Mesenchymal stem cell (in vitro differentiated cells and primary cell): ENCODE data around the gene SLC27A3.

Experiments
- DNase-seq: peaks from one replicate; pipeline ENCODE4 v3.0.0-alpha.2; 2013
- H2AFZ ChIP-seq: one replicate; pipeline ENCODE4 v1.6.1; 2013; ENCODE audit warnings: low read depth, mild to moderate bottlenecking, control low read depth, inconsistent platforms, low read length, moderate library complexity
- H2AK5ac ChIP-seq: 2 replicates; pipeline ENCODE4 v1.6.1; 2013; ENCODE audit warnings: low read length, moderate library complexity, mild to moderate bottlenecking, inconsistent platforms; ENCODE audit not compliant: severe bottlenecking
- H2BK120ac ChIP-seq: one replicate; pipeline ENCODE4 v1.6.1; 2013; ENCODE audit warnings: low read depth, mild to moderate bottlenecking, inconsistent platforms, low read length, moderate library complexity
- H2BK12ac ChIP-seq, 2 experiments: one replicate each; pipeline ENCODE4 v1.6.1; 2013; ENCODE audit warnings: inconsistent platforms in 2 of 2, low read length in 2 of 2, mild to moderate bottlenecking in 2 of 2, moderate library complexity in 2 of 2, control low read depth in 1 of 2
- H2BK15ac ChIP-seq: one replicate; pipeline ENCODE4 v1.6.1; 2013; ENCODE audit warnings: mild to moderate bottlenecking, low read depth, inconsistent platforms; ENCODE audit not compliant: poor library complexity, severe bottlenecking
- H2BK5ac ChIP-seq: 2 replicates; pipeline ENCODE4 v1.6.1; 2013; ENCODE audit warnings: low read depth, mild to moderate bottlenecking, low read length, control low read depth, inconsistent platforms; ENCODE audit not compliant: poor library complexity, severe bottlenecking
- H3K14ac ChIP-seq, 2 experiments: one replicate each; pipeline ENCODE4 v1.6.1; 2013; ENCODE audit warnings: inconsistent platforms in 2 of 2, low read length in 2 of 2, control low read depth in 1 of 2, mild to moderate bottlenecking in 1 of 2, moderate library complexity in 1 of 2
- H3K18ac ChIP-seq, 2 experiments: one replicate each; pipeline ENCODE4 v1.6.1; 2013; ENCODE audit warnings: inconsistent platforms in 2 of 2, low read length in 2 of 2, control low read depth in 1 of 2, low read depth in 1 of 2, mild to moderate bottlenecking in 1 of 2
- H3K23ac ChIP-seq, 2 experiments: one replicate each; pipeline ENCODE4 v1.6.1; 2013; ENCODE audit warnings: inconsistent platforms in 2 of 2, low read length in 2 of 2, mild to moderate bottlenecking in 2 of 2, moderate library complexity in 2 of 2, control low read depth in 1 of 2
- H3K27ac ChIP-seq: 2 replicates; pipeline ENCODE4 v1.5.1; 2013; ENCODE audit warnings: mild to moderate bottlenecking, moderate library complexity, low read length, control low read depth, inconsistent platforms; ENCODE audit not compliant: poor library complexity, severe bottlenecking
- H3K27me3 ChIP-seq, 2 experiments: 2 replicates each; pipeline versions ENCODE4 v1.6.1 to v1.7.0; 2013; ENCODE audit warnings: low read length in 2 of 2, mild to moderate bottlenecking in 2 of 2, moderate library complexity in 2 of 2, control low read depth in 1 of 2, inconsistent platforms in 1 of 2; ENCODE audit not compliant: control insufficient read depth in 1 of 2, insufficient read depth in 1 of 2
- H3K36me3 ChIP-seq, 2 experiments: 2 replicates each; pipeline versions ENCODE4 v1.6.1 to v1.7.0; 2013; ENCODE audit warnings: low read length in 2 of 2, control low read depth in 1 of 2, inconsistent platforms in 1 of 2, low read depth in 1 of 2, mild to moderate bottlenecking in 1 of 2; ENCODE audit not compliant: insufficient read depth in 2 of 2, control insufficient read depth in 1 of 2
- H3K4ac ChIP-seq, 2 experiments: one replicate each; pipeline ENCODE4 v1.6.1; 2013; ENCODE audit warnings: inconsistent platforms in 2 of 2, low read length in 2 of 2, mild to moderate bottlenecking in 2 of 2, moderate library complexity in 2 of 2, control low read depth in 1 of 2, low read depth in 1 of 2
- H3K4me1 ChIP-seq: 2 replicates; pipeline ENCODE4 v1.6.1; 2013; ENCODE audit warnings: low read depth, low read length, control low read depth; ENCODE audit not compliant: control insufficient read depth, insufficient read depth
- H3K4me2 ChIP-seq: 2 replicates; pipeline ENCODE4 v1.6.1; 2013; ENCODE audit warnings: low read length, mild to moderate bottlenecking, inconsistent platforms; ENCODE audit not compliant: poor library complexity, severe bottlenecking
- H3K4me3 ChIP-seq, 2 experiments: 2 replicates each; pipeline versions ENCODE4 v1.5.1 to v1.7.0; 2013; ENCODE audit warnings: low read length in 2 of 2, mild to moderate bottlenecking in 2 of 2, control low read depth in 1 of 2, low read depth in 1 of 2; ENCODE audit not compliant: insufficient read depth in 1 of 2
- H3K79me1 ChIP-seq: replicated peaks from 2 replicates; pipeline ENCODE4 v1.6.1; 2013; ENCODE audit warnings: mild to moderate bottlenecking, control low read depth, low read length, inconsistent platforms; ENCODE audit not compliant: poor library complexity, severe bottlenecking
- H3K9ac ChIP-seq: 2 replicates; pipeline ENCODE4 v1.7.0; 2013; ENCODE audit warnings: mild to moderate bottlenecking, low read length, moderate library complexity
- H3K9me3 ChIP-seq: 2 replicates; pipeline ENCODE4 v1.7.0; 2013; ENCODE audit warnings: mild to moderate bottlenecking, low read length; ENCODE audit not compliant: control insufficient read depth
- H4K8ac ChIP-seq: one replicate; pipeline ENCODE4 v1.6.1; 2013; ENCODE audit warnings: inconsistent platforms, mild to moderate bottlenecking, low read length, moderate library complexity
- H4K91ac ChIP-seq: one replicate; pipeline ENCODE4 v1.6.1; 2013; ENCODE audit warnings: mild to moderate bottlenecking, low read length, inconsistent platforms
- WGBS: methylation state at CpG from one replicate; pipeline ENCODE4 v1.1.7; 2013; ENCODE audit warnings: mixed read lengths; 5-methylcytosine and 5-hydroxymethylcytosine counted together

Gene SLC27A3

GRCh38 chr1:153801786-153802697, 26.8 kb downstream of the SLC27A3 start:
- Histone ChIP-seq H2BK120ac (no peak overlapping the region), H3K14ac (no peak overlapping the region), H2BK15ac (no peak overlapping the region), H3K4me1 (no peaks in the 10 kb centered on the region), H3K4me3 (no peak overlapping the region), H3K36me3 (peaks cover 18 to 50% of the 10 kb centered on the region in 2 experiments), H4K8ac (no peak overlapping the region), H2AFZ (no peak overlapping the region), H3K9me3 (no peaks in the 10 kb centered on the region), H3K23ac (no peak overlapping the region), H3K4me2 (no peak overlapping the region), H2AK5ac (no peak overlapping the region), H4K91ac (no peak overlapping the region), H2BK12ac (no peak overlapping the region), H3K4ac (no peak overlapping the region), H3K9ac (no peak overlapping the region), H2BK5ac (no peak overlapping the region), H3K27ac (no peak overlapping the region), H3K79me1 (peaks cover 3% of the 10 kb centered on the region), H3K27me3 (no peaks in the 10 kb centered on the region), H3K18ac (no peak overlapping the region)
- WGBS: 95% methylated on average over 6 of the region's 7 CpGs
- no peak for DNase-seq

GRCh38 chr1:153803470-153804056, 28.4 kb downstream of the SLC27A3 start:
- no peak overlapping the region for H3K4me2 ChIP-seq
- H2BK12ac ChIP-seq: no peak overlapping the region
- no peak for DNase-seq
- no peak overlapping the region for H2AFZ ChIP-seq
- H3K36me3 ChIP-seq: peaks cover 31 to 57% of the 10 kb centered on the region in 2 experiments
- no peaks in the 10 kb centered on the region for H3K9me3 ChIP-seq
- H3K18ac ChIP-seq: no peak overlapping the region
- H3K27me3 ChIP-seq: no peaks in the 10 kb centered on the region
- H4K8ac ChIP-seq: no peak overlapping the region
- no peak overlapping the region for H2BK15ac ChIP-seq
- H3K4ac ChIP-seq: no peak overlapping the region
- no peak overlapping the region for H2AK5ac ChIP-seq
- H2BK120ac ChIP-seq: no peak overlapping the region
- no peak overlapping the region for H3K4me3 ChIP-seq
- H2BK5ac ChIP-seq: no peak overlapping the region
- H4K91ac ChIP-seq: no peak overlapping the region
- H3K9ac ChIP-seq: no peak overlapping the region
- H3K79me1 ChIP-seq: peaks cover 7% of the 10 kb centered on the region
- H3K23ac ChIP-seq: no peak overlapping the region
- no peaks in the 10 kb centered on the region for H3K4me1 ChIP-seq
- WGBS: 81% methylated on average over 3 of the region's 3 CpGs
- no peak overlapping the region for H3K14ac ChIP-seq
- no peak overlapping the region for H3K27ac ChIP-seq

GRCh38 chr1:153804112-153804511, 28.9 kb downstream of the SLC27A3 start:
- H3K4ac ChIP-seq: no peak overlapping the region
- peaks cover 9% of the 10 kb centered on the region for H3K79me1 ChIP-seq
- H3K23ac ChIP-seq: no peak overlapping the region
- H2AFZ ChIP-seq: no peak overlapping the region
- no peaks in the 10 kb centered on the region for H3K9me3 ChIP-seq
- no peak overlapping the region for H4K8ac ChIP-seq
- no peak overlapping the region for H4K91ac ChIP-seq
- no peak overlapping the region for H2BK5ac ChIP-seq
- H3K27ac ChIP-seq: no peak overlapping the region
- H2BK120ac ChIP-seq: no peak overlapping the region
- H3K4me2 ChIP-seq: no peak overlapping the region
- H3K36me3 ChIP-seq: peaks cover 35 to 60% of the 10 kb centered on the region in 2 experiments
- no peak overlapping the region for H2BK12ac ChIP-seq
- no peaks in the 10 kb centered on the region for H3K4me1 ChIP-seq
- no peak overlapping the region for H3K14ac ChIP-seq
- peak overlapping the region; percentile 18 for H3K9ac ChIP-seq
- no peak overlapping the region for H3K4me3 ChIP-seq
- no peaks in the 10 kb centered on the region for H3K27me3 ChIP-seq
- H2BK15ac ChIP-seq: no peak overlapping the region
- H3K18ac ChIP-seq: no peak overlapping the region
- DNase-seq: no peak
- 0% methylated on average over 1 of the region's 2 CpGs for WGBS
- H2AK5ac ChIP-seq: no peak overlapping the region

GRCh38 chr1:153805042-153805745, 30.0 kb downstream of the SLC27A3 start:
- Histone ChIP-seq H3K23ac (no peak overlapping the region), H2BK120ac (no peak overlapping the region), H2BK12ac (no peak overlapping the region), H3K27me3 (no peaks in the 10 kb centered on the region), H4K8ac (no peak overlapping the region), H3K36me3 (peaks cover 46 to 59% of the 10 kb centered on the region in 2 experiments), H3K79me1 (peaks cover 9% of the 10 kb centered on the region), H3K4me2 (no peak overlapping the region), H2AFZ (no peak overlapping the region), H2BK5ac (no peak overlapping the region), H2AK5ac (no peak overlapping the region), H4K91ac (no peak overlapping the region), H2BK15ac (no peak overlapping the region), H3K4me3 (no peak overlapping the region), H3K27ac (no peak overlapping the region), H3K9ac (peak overlapping the region; percentile 69), H3K14ac (no peak overlapping the region), H3K4me1 (no peaks in the 10 kb centered on the region), H3K9me3 (no peaks in the 10 kb centered on the region), H3K4ac (no peak overlapping the region), H3K18ac (no peak overlapping the region)
- peak; percentile 75 for DNase-seq
- WGBS: 98% methylated on average over 3 of the region's 5 CpGs
